ENCODE measurements around the gene LUZP4.
"Not testable (repeated sequence)": the region's sequence is repeated elsewhere in the genome, so short reads cannot be mapped to it uniquely, and the experiment has no call there.

The LUZP4 gene

GRCh38 chrX:115324194-115324593, 34.7 kb downstream of the LUZP4 start:
- H3K27me3 ChIP-seq (replicated peaks; ENCODE audit: control insufficient read depth, insufficient read depth, low read length), result no peaks in the 10 kb centered on the region
- no peak overlapping the region for H3K4me3 ChIP-seq (replicated peaks; ENCODE audit: low read depth, low read length)
- TF ChIP-seq CTCF (IDR thresholded peaks at IDR 0.05; ENCODE audit: insufficient read depth, low read length, poor library complexity, severe bottlenecking), result no peak
- H3K36me3 ChIP-seq (ENCODE audit: control insufficient read depth, insufficient read depth, low read length), result no peaks in the 10 kb centered on the region
- no peak for DNase-seq (ENCODE audit: extremely low read depth, insufficient read length)

GRCh38 chrX:115329282-115329681, 39.8 kb downstream of the LUZP4 start:
- DNase-seq (ENCODE audit: extremely low read depth, insufficient read length); H3K27me3 ChIP-seq (replicated peaks; ENCODE audit: control insufficient read depth, insufficient read depth, low read length); H3K4me3 ChIP-seq (replicated peaks; ENCODE audit: low read depth, low read length); H3K36me3 ChIP-seq (ENCODE audit: control insufficient read depth, insufficient read depth, low read length): not testable (repeated sequence)

GRCh38 chrX:115330498-115331168, 41.1 kb downstream of the LUZP4 start:
- peak; percentile 34 for DNase-seq (ENCODE audit: extremely low read depth, insufficient read length)
- Histone ChIP-seq H3K27me3 (replicated peaks; ENCODE audit: control insufficient read depth, insufficient read depth, low read length) (no peaks in the 10 kb centered on the region), H3K4me3 (replicated peaks; ENCODE audit: low read depth, low read length) (no peak overlapping the region; the same call in 1 of the 2 replicates), H3K36me3 (ENCODE audit: control insufficient read depth, insufficient read depth, low read length) (no peaks in the 10 kb centered on the region)
- TF ChIP-seq CTCF (IDR thresholded peaks at IDR 0.05; ENCODE audit: insufficient read depth, low read length, poor library complexity, severe bottlenecking), result peak; percentile 82

GRCh38 chrX:115332832-115333231, 43.3 kb downstream of the LUZP4 start:
- Histone ChIP-seq H3K4me3 (replicated peaks; ENCODE audit: low read depth, low read length) (no peak overlapping the region), H3K27me3 (replicated peaks; ENCODE audit: control insufficient read depth, insufficient read depth, low read length) (no peaks in the 10 kb centered on the region), H3K36me3 (ENCODE audit: control insufficient read depth, insufficient read depth, low read length) (no peaks in the 10 kb centered on the region)
- TF ChIP-seq CTCF (IDR thresholded peaks at IDR 0.05; ENCODE audit: insufficient read depth, low read length, poor library complexity, severe bottlenecking), result no peak
- DNase-seq (ENCODE audit: extremely low read depth, insufficient read length), result no peak

- Histone ChIP-seq H3K36me3 (ENCODE audit: control insufficient read depth, insufficient read depth, low read length) (no peaks in the 10 kb centered on the region), H3K27me3 (replicated peaks; ENCODE audit: control insufficient read depth, insufficient read depth, low read length) (no peaks in the 10 kb centered on the region), H3K4me3 (replicated peaks; ENCODE audit: low read depth, low read length) (no peak overlapping the region)
- TF ChIP-seq CTCF (IDR thresholded peaks at IDR 0.05; ENCODE audit: insufficient read depth, low read length, poor library complexity, severe bottlenecking), result no peak
- DNase-seq (ENCODE audit: extremely low read depth, insufficient read length), result no peak
These were observed 43.9 kb downstream of the LUZP4 start for GRCh38 chrX:115333446-115333845.

GRCh38 chrX:115337491-115338144, 48.1 kb downstream of the LUZP4 start:
- no peak for DNase-seq (ENCODE audit: extremely low read depth, insufficient read length)

More at GRCh38 chrX:115337491-115338144, 48.1 kb downstream of the LUZP4 start:
- TF ChIP-seq CTCF (IDR thresholded peaks at IDR 0.05; ENCODE audit: insufficient read depth, low read length, poor library complexity, severe bottlenecking), result no peak
- no peaks in the 10 kb centered on the region for H3K36me3 ChIP-seq (ENCODE audit: control insufficient read depth, insufficient read depth, low read length)
- H3K4me3 ChIP-seq (replicated peaks; ENCODE audit: low read depth, low read length), result no peak overlapping the region
- no peaks in the 10 kb centered on the region for H3K27me3 ChIP-seq (replicated peaks; ENCODE audit: control insufficient read depth, insufficient read depth, low read length)

Data from GM06990 (cell line).